ENCODE data around the gene MEPCE.

DNA sequence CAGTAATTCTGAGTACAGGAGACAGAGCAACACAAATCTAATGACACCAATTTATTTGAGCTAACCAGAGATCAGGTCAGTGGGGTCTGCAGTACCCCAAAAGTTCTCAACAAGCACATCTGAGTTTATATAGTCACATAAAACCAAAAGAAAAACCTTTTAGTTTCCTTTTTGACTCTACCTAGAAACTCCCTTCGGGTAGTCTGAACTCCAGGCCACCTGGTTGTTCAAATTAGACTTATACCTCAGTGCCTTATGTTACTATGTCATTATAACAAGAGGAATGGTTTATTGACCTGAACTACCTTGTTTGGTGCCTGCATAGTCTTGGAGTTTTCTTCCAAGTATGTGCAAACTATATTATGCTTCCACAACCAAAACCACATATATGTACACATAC is 15.7 kb upstream of the MEPCE start:
- TF ChIP-seq CTCF (IDR thresholded peaks at IDR 0.05) (no peak), POLR2A (IDR thresholded peaks at IDR 0.05) (no peak)
